GM19463 (cell line): ENCODE data around the gene MYCN.
"Not testable (repeated sequence)": the region's sequence is repeated elsewhere in the genome, so short reads cannot be mapped to it uniquely, and the experiment has no call there.

ENCODE experiments used
- ATAC-seq: cut with Tn5 transposase; IDR thresholded peaks from one replicate; pipeline ENCODE4 v1.9.1; 2021; ENCODE audit warnings: mild to moderate bottlenecking, moderate library complexity; ENCODE audit not compliant: unreplicated experiment

MYCN gene

DNA sequence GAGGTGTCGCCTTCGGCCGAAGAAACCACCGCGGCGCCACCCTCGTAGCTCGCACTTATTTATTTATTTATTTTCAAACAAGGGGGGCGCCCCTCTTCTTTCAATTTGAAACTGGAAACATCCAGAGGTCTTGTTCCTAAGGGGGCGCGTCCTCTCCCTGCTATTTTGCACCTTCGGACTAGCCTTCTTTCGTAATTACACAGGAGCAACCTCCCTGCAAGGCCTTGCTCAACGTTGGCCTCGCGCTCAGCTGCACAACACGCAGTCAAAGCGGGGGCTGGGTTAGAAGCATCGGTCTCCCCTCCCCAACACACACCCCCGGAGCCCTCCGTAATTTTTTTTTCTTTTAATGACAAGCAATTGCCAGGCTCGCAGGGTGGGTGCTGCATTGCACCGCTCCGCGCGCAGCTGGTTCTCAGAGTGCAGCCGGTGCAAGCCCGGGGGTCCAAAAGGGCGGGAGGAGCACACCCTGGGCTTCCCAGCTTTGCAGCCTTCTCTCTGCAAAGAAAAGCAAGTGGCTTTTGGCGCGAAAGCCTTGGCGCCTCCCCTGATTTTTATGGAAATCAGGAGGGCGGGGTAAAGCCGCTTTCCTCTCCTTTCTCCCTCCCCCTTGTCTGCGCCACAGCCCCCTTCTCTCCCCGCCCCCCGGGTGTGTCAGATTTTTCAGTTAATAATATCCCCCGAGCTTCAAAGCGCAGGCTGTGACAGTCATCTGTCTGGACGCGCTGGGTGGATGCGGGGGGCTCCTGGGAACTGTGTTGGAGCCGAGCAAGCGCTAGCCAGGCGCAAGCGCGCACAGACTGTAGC is at the start of gene MYCN:
MYCN (plus strand) TSS at position 697 of the 807 bp plus-strand sequence. CDS start 1,515 bp downstream, outside the sequence.
- ATAC-seq: no peak

DNA sequence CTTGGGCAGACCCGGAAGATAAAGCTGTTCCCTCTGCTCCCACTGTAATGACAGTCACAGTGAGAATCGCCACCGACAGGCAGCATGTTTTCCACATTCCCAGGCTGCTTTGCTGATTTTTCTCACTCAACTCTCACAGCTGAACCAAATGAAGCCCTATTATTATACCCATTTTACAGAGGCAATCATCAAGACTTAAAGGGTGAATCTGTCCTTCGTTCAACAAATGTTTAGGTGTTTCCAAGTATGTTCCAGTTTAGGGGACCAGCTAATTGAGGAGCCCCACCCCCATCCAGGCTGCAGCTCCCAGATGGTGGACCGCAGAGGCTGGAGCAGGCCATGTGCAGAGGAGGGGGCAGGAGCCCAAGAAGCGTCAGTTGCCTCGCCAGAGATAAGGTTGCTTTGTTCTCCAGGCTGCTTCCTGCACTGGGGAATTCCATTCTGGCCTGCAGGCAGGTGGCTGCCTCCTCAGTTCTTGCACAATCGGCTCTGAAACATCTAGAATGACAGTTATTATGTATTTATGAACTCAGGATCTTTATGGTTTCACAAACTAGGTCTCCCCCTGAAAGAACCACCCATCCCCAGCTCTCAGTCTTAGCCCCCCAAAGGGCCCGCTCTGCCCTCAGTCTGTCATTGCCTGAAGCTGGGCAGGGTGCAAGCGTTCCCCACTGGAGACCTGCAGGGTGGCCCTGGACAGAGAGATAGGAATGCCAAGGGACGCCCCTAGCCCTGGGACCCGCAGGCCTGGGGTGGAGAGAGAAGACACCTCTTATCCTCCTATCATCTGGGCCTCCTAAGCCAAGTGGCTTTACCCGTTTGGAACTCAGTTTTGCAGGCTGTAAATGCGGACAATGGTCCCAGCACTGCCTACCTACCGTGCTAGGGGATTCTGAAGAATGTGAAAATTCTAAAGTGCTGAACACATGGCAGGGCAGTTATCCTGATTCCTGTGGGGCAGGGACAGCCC is 49.1 kb upstream of the MYCN start:
- ATAC-seq: no peak

DNA sequence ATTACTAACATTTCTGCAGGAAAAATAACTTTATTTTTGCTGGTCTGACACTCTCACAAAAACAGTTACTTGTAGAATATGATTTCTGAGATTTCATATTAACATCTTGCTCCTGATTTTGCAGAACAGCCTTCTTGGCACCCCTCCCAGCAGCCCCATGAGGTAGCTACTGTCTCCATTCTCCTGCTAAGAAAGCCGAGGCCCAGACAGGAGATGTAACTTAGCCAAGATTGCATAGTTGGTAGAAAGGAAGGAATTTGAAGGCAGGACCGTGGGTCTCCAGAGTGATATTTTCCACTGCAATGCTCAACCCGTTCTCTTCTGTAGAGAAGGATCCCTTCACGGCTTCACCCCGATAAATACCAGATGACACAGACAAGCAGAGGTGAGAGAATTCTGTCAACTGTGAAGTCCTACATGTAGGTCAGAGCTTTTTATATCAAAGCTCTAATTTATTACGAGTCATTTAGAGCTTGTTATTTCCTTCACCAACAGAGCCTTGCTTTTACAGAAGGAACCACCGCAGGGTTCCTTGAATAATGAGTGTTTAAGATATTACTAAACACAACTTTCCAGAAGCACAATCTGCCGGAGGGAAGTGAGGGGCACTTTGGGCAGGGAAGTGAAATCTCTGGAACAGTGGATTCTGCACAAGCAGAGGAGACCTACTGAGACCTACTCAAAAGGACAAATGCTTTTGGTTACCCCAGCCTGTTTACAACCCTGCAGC is 48.0 kb upstream of the MYCN start:
- ATAC-seq: no peak

DNA sequence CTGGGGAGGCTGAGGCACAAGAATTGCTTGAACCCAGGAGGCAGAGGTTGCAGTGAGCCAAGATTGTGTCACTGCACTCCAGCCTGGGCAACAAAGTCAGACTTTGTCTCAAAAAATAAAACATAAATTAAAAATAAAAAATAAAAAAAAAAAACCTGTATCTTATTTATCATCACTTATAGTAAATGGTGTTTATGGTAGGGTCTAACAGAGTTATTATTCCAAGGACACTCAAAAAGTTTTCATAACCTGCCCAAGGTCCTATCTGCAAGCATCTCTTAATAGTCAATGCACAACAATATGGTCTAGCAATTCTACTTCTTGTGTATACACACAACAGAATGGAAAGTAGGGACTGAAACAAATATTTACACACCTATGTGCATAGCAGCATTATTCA is 47.3 kb upstream of the MYCN start:
- no peak for ATAC-seq

DNA sequence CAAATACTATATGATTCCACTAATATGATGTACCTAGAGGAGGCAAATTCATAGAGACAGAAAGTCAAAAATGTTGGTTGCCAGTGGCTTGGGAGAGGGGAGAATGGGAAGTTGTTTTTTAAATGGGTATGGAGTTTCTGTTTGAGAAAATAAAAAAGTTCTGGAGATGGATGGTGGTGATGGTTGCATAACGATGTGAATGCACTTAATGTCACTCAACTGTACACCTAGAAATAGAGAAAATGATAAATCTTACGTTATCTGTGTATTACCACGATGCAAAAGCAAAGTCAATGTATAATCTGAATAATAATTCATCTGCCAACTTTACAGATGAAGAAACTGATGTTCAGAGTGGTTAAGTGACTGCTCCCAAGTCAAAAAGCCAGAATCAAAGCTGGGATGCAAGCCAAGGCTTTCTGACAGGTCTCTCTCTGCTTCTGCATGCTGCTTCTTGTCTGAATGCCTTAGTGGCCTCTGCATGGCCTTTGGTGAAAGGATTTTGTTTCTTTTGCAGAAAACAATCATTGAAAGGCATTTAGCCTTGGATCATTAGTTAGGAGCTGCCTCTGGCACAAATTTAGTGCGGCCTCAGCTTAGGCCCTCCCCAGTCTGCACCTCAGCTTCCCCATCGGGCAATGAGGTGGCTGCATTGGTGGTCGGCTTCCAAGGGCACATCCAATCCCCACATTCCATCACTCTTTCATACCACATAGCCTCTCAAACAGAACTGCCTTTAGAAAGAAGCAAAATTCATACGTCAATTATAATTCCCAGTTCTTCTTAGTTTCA is 46.5 kb upstream of the MYCN start:
- ATAC-seq: no peak

DNA sequence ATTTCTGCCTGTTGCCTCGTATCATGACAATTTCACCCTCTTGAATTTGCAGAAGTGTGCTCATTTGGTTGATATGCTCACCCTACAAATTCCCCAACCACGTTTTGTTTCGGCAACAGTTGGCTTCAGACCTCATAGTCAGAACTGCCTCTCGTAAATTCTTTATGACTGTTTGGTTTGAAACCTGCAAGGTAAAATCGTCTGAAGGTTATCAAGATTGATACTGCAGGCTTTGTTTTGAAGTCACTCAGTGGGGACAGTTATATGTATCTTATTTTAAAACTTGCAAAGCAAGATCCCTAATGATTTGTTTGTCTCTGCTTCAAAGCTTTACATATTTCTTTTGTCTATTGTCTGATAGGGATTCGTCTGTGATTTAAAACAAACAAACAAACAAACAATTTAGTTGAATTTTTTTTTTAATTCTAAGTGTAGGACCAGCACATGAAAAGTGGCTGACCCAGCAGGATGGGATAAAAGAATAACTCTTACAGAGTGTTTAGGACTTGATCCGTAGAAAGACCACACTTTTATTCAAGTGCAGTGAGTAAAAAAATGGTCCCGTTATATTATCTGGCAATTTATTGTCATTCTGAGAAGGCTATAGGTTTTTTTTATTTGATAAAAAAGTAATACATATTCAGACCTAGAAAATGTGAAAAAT is 45.7 kb upstream of the MYCN start:
- ATAC-seq: no peak

DNA sequence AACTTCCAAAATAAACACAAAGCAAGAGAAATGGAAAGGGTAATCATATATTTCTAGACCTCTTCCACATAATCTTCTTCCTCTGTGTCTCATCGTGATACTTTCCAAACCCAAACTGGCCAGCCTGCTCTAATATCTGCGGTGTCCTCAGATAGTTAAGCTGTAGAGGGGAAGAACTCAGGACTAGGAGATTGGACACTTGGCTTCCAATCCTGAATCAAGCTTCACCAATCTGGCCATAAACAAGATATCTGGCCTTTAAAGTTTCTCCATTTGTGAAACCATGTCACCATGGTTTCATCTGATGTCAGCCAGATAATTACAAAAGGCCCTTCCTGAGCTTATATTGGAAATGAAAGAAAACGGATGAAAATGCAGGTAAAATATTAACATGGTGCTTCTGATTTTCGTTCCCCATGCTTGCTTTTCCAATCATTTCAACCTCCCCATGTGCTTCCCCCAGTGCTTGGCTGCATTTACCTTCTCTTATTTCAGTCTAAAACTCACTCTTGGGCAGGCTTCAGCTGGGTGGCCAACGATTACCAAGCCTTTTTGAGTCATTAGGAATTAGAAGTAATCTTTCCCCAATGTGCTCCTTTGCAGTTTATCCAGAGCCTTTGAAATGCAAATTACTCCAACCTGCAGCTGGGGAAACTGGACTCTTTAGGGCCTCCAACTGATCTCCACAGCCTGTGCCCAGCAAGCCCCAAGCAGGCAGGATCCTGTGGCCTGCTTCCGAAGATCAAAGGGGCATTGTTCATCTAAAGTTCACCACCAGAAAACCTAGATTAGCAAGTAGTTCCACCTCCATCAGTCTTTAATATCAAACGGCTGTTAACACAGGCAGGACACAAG is 44.5 kb upstream of the MYCN start:
- ATAC-seq: no peak

DNA sequence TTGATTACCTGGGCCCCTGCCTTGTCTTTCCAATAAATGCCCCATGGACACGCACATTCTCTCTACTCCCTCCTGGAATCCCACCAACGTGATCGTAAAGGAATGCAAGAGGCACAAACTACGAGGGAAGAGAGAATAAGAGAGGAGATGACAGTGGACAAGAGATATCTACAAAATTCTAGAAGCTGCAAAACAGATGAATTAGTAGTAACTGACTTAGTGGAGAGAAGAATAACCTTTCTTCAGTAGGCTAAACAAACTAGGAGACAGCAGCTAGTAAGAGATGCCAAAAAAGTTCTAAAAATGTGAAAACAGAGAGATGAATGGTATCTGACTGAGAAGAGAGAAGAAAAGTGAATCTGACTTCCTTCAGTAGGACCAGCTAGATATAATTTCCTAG is 43.5 kb upstream of the MYCN start:
- ATAC-seq: no peak

DNA sequence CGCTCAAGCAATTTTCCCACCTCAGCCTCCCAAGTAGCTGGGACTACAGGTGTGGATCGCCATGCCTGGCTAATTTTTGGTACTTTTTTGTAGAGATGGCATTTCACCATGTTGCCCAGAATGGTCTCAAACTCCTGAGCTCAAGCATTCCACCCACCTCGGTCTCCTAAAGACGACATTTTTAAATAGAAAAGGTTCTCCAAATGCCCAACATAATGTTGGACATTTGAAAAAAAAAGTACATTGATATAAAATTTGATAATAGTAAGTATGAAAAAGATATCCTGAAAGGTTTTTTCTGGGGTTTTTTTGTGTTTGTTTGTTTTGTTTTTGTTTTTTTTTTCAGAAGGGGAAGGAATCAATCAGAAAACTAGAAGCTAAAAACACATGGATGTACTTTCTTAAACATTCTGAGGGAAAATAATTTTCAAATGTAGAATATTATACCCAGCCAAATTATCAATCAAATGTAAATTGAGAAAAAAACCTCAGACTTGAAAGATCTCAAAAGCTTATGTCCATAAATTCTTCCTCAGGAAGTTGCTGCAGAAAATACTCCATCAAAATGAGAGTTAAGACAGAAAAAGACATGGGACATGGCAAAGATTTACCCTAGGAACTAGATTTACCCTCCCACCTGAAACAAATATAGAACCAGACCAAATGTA is 42.8 kb upstream of the MYCN start:
- no peak for ATAC-seq

DNA sequence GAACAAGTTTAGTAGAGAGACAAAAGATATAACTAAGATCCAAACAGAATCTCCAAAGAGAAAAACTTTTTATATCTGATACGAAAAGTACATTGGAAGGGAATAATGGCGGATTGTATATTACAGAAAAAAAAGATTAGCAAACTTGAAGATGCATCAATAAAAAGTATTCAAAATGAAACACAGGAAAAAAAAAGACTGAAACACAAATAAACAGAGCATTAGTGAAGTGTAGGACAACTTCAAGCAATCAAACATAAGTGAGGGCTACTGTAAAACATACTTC is 41.1 kb upstream of the MYCN start:
- ATAC-seq: no peak

DNA sequence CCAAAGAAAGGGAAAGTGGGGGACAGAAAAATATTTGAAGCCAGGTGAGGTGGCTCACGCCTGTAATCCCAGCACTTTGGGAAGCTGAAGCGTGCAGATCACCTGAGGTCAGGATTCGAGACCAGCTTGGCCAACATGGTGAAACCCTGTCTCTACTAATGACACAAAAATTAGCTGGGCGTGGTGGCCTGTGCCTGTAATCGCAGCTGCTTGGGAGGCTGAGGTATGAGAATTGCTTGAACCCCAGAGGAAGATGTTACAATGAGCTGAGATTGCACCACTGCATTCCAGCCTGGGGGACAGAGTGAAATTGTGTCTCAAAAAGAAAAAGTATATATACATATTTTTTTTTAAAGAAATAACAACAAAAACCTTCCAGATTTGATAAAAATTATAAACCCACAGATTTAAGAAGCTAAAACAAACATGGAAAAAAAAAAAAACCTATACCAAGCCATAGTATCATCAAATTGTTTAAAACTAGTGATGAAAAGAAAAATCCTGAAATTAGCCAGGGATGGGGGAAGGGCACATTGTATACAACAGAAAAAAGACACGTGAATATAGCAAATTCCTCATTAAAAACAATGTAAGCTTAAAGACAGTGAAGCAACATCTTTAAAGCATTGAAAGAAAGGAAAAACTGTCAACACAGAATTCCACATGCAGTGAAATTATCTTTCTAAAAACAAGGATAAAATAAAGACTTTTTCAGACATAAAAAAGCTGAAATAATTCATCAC is 40.4 kb upstream of the MYCN start:
- ATAC-seq: no peak

DNA sequence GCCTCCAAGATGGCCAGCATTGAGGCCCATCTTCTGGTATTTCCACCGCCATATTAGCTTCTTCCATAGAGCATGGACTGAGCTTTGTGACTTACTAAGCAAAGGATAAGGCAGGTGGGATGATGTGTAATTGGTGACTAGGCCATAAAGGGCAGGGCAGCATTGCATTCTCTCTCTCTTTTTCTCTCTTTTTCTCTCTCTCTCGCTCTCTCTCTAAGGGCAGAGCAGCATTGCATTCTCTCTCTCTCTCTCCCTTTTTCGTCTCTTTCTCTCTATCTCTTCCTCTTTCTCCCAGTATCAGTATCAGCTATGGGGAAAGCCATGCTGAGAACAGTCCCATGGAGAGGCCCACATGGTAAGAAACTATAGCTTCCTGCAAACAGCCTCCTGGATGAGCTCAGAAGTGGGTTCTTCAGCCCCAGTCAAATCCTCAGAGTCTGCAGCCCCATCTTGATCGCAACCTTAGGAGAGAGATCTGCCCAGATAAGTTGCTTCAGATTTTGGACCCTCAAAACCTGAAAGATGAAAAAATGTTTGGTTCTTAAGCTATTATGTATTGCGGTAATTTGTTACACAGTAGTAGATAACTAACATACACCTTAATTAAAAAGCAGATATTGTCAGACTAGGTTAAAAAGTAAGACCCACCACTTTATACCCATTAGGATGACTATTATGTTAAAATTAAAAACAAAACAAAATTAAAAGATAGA is 39.1 kb upstream of the MYCN start:
- ATAC-seq: no peak

DNA sequence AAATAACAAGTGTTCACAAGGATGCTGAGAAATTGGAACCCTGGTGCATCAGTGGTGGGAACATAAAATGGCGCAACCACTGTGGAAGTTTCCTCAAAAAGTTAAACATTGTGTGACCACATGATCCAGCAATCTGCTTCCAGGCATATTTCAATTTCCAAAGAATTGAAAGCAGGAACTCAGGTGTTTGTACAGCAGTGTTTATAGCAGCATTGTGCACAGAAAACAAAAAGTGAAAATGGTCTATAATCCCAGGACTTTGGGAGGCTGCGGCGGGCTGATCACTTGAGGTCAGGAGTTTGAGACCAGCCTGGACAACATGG is 38.6 kb upstream of the MYCN start:
- no peak for ATAC-seq

DNA sequence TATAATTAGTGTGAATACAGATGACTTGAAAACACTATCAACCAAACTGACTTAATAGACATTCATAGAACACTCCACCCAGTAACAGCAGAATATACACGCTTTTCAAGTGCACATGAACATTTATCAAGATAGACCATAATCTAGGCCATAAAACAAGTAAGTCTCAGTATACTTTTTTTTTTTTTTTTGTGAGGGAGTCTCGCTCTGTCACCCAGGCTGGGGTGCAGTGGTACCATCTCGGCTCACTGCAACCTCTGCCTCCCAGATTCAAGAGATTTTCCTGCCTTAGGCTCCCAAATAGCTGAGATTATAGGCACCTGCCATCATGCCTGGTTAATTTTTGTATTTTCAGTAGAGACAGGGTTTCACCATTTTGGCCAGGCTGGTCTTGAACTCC is 36.4 kb upstream of the MYCN start:
- ATAC-seq: not testable (repeated sequence)

DNA sequence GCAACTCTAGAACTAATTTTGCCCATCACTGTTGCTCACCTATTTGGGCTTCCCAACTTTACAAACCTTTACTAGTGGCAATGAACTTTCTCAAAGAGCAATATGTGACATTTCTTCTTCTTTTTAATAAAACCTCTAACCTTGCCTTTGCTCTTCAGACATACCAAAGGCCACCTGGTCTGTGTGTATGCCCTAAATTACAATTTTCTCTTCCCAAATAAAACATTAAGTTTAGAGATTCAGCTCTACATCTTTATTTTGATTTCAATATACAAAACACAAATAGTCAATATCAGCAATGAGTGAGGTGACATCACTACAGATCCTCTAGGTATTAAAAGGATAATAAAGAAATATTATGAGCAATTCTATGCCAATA is 35.1 kb upstream of the MYCN start:
- ATAC-seq: no peak

DNA sequence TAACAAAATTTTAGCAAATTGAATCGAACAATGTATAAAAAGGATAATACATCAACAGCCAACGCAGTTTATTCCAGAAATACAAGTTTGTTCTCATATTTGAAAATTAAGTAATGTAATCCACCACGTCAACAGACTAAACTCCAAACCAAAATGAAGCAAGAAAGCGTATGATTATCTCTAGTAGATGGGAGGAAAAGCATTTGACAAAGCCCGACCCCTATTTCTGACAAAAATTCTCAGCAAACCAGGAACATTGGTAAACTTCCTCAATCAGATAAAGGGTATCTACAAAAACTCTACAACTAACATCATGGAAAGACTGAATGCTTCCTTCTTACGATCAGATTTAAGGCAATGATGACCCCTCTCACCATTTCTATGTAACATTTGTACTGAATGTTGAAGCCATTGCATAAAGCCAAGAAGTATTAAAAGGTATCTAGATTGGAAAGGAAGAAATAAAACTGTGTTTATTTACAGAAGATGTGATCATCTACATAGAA is 34.3 kb upstream of the MYCN start:
- ATAC-seq: no peak

DNA sequence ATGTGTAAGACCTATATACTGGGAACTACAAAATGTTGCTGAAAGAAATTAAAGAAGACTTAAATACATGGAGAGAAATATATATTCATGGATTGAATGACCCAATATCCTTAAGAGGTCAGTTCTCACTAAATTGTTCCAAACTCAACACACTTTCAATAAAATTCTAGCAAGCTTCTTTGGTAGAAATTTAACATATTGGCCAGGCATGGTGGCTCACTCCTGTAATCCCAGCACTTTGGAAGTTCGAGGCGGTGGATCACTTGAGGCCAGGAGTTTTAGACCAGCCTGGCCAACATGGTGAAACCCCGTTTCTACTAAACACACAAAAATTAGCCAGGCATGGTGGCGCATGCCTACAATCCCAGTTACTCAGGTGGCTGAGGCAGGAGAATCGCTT is 33.6 kb upstream of the MYCN start:
- ATAC-seq: no peak
